IPS-11a (cell line): Measurements from ENCODE around the gene ZSCAN10.
"Not testable (repeated sequence)": the region's sequence is repeated elsewhere in the genome, so short reads cannot be mapped to it uniquely, and the experiment has no call there.

ENCODE experiments used
- H3K4me3 ChIP-seq: one replicate; pipeline ENCODE4 v1.5.1; 2013; ENCODE audit warnings: low read depth, low read length, control low read depth

The ZSCAN10 gene

GRCh38 chr16:3086596-3087242 lies 12.4 kb downstream of the ZSCAN10 start:
- H3K4me3 ChIP-seq, result no peak overlapping the region

- H3K4me3 ChIP-seq, result no peak overlapping the region
Measured at GRCh38 chr16:3085868-3086595, 13.1 kb downstream of the ZSCAN10 start.

GRCh38 chr16:3084969-3085670 lies 14.0 kb downstream of the ZSCAN10 start:
- H3K4me3 ChIP-seq, result no peak overlapping the region

- H3K4me3 ChIP-seq, result no peak overlapping the region
Measured at GRCh38 chr16:3084491-3084890, 14.6 kb downstream of the ZSCAN10 start.

GRCh38 chr16:3083408-3083807 lies 15.7 kb downstream of the ZSCAN10 start:
- not testable (repeated sequence) for H3K4me3 ChIP-seq

GRCh38 chr16:3081957-3082356 lies 17.1 kb downstream of the ZSCAN10 start:
- H3K4me3 ChIP-seq, result not testable (repeated sequence)

- no peak overlapping the region for H3K4me3 ChIP-seq
Measured at GRCh38 chr16:3080024-3080423, 19.1 kb downstream of the ZSCAN10 start.

- H3K4me3 ChIP-seq, result no peak overlapping the region
Measured at GRCh38 chr16:3076577-3076976, 22.5 kb downstream of the ZSCAN10 start.

GRCh38 chr16:3075946-3076345 lies 23.1 kb downstream of the ZSCAN10 start:
- not testable (repeated sequence) for H3K4me3 ChIP-seq

- no peak overlapping the region for H3K4me3 ChIP-seq
Measured at GRCh38 chr16:3075523-3075915, 23.6 kb downstream of the ZSCAN10 start.

GRCh38 chr16:3074860-3075522 lies 24.1 kb downstream of the ZSCAN10 start:
- no peak overlapping the region for H3K4me3 ChIP-seq

- H3K4me3 ChIP-seq, result no peak overlapping the region
Measured at GRCh38 chr16:3073448-3073847, 25.6 kb downstream of the ZSCAN10 start.

GRCh38 chr16:3072576-3073263 lies 26.4 kb downstream of the ZSCAN10 start:
- not testable (repeated sequence) for H3K4me3 ChIP-seq

- H3K4me3 ChIP-seq, result not testable (repeated sequence)
Measured at GRCh38 chr16:3072148-3072547, 26.9 kb downstream of the ZSCAN10 start.

GRCh38 chr16:3071655-3072054 lies 27.4 kb downstream of the ZSCAN10 start:
- H3K4me3 ChIP-seq, result no peak overlapping the region

GRCh38 chr16:3070608-3071111 lies 28.4 kb downstream of the ZSCAN10 start:
- no peak overlapping the region for H3K4me3 ChIP-seq

GRCh38 chr16:3069146-3069545 lies 29.9 kb downstream of the ZSCAN10 start:
- not testable (repeated sequence) for H3K4me3 ChIP-seq

GRCh38 chr16:3068487-3068886 lies 30.6 kb downstream of the ZSCAN10 start:
- H3K4me3 ChIP-seq, result no peak overlapping the region

- H3K4me3 ChIP-seq, result no peak overlapping the region
Measured at GRCh38 chr16:3066440-3066748, 32.7 kb downstream of the ZSCAN10 start.

GRCh38 chr16:3065742-3066439 lies 33.2 kb downstream of the ZSCAN10 start:
- H3K4me3 ChIP-seq, result no peak overlapping the region
